ENCODE measurements around the gene ACTR10. TPM values are rescaled to one million over a fixed set of nuclear protein-coding genes. Genes with fewer than 3 reads are reported as not detected.

The ACTR10 gene
- total and polyA plus RNA-seq, 9 of the 15 experiments (the other 6 are each of a cell fraction or from before 2014, with no cell fraction given): 22.0 to 66.1 (median 34.1) TPM

DNA sequence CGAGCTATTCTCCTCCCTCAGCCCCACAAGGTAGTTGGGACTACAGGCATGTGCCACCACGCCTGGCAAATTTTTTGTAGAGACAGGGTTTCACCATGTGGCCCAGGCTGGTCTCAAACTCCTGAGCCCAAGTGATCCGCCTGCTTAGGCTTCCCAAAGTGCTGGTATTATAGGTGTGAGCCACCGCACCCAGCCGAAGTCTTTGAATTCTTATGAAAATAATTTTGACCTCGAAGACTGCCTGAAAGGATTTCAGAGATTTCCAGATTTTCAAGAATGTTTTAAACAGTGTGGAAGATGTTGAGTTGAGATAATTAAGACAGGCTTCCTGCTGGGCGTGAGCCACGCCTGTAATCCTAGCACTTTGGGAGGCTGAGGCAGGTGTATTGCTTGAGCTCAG is 49.7 kb downstream of the ACTR10 start (continued):
- TF ChIP-seq, protein P1, sequence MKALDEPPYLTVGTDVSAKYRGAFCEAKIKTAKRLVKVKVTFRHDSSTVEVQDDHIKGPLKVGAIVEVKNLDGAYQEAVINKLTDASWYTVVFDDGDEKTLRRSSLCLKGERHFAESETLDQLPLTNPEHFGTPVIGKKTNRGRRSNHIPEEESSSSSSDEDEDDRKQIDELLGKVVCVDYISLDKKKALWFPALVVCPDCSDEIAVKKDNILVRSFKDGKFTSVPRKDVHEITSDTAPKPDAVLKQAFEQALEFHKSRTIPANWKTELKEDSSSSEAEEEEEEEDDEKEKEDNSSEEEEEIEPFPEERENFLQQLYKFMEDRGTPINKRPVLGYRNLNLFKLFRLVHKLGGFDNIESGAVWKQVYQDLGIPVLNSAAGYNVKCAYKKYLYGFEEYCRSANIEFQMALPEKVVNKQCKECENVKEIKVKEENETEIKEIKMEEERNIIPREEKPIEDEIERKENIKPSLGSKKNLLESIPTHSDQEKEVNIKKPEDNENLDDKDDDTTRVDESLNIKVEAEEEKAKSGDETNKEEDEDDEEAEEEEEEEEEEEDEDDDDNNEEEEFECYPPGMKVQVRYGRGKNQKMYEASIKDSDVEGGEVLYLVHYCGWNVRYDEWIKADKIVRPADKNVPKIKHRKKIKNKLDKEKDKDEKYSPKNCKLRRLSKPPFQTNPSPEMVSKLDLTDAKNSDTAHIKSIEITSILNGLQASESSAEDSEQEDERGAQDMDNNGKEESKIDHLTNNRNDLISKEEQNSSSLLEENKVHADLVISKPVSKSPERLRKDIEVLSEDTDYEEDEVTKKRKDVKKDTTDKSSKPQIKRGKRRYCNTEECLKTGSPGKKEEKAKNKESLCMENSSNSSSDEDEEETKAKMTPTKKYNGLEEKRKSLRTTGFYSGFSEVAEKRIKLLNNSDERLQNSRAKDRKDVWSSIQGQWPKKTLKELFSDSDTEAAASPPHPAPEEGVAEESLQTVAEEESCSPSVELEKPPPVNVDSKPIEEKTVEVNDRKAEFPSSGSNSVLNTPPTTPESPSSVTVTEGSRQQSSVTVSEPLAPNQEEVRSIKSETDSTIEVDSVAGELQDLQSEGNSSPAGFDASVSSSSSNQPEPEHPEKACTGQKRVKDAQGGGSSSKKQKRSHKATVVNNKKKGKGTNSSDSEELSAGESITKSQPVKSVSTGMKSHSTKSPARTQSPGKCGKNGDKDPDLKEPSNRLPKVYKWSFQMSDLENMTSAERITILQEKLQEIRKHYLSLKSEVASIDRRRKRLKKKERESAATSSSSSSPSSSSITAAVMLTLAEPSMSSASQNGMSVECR (CRISPR knock-in tag; IDR thresholded peaks at IDR 0.05): no peak
- TF ChIP-seq PRDM10 (IDR thresholded peaks at IDR 0.05; ENCODE audit: partially characterized antibody): no peak
- TF ChIP-seq, protein P2, sequence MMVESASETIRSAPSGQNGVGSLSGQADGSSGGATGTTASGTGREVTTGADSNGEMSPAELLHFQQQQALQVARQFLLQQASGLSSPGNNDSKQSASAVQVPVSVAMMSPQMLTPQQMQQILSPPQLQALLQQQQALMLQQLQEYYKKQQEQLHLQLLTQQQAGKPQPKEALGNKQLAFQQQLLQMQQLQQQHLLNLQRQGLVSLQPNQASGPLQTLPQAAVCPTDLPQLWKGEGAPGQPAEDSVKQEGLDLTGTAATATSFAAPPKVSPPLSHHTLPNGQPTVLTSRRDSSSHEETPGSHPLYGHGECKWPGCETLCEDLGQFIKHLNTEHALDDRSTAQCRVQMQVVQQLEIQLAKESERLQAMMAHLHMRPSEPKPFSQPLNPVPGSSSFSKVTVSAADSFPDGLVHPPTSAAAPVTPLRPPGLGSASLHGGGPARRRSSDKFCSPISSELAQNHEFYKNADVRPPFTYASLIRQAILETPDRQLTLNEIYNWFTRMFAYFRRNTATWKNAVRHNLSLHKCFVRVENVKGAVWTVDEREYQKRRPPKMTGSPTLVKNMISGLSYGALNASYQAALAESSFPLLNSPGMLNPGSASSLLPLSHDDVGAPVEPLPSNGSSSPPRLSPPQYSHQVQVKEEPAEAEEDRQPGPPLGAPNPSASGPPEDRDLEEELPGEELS (CRISPR knock-in tag; IDR thresholded peaks at IDR 0.05; ENCODE audit: borderline replicate concordance): no peak
- no peak for TF ChIP-seq KAT7 (CRISPR knock-in tag; IDR thresholded peaks at IDR 0.05; ENCODE audit: borderline replicate concordance)
